ENCODE measurements around the gene NCAM1. TPM values are rescaled to one million over a fixed set of nuclear protein-coding genes. Genes with fewer than 3 reads are reported as not detected.
"Not testable (repeated sequence)": the region's sequence is repeated elsewhere in the genome, so short reads cannot be mapped to it uniquely, and the experiment has no call there.

The NCAM1 gene
- 32.2 TPM for polyA plus RNA-seq (2013, experiment 1 of 2)
- polyA plus RNA-seq (2013, experiment 2 of 2) = 29.0 TPM

- H3K4me1 ChIP-seq (ENCODE audit: control insufficient read depth, insufficient read depth, low read length, poor library complexity, severe bottlenecking) = peaks cover 16% of the 10 kb centered on the region
- H3K9me3 ChIP-seq (ENCODE audit: control insufficient read depth, low read length) = no peaks in the 10 kb centered on the region
- 0% methylated on average over 12 to 27 of the region's 28 CpGs for WGBS, 2 experiments (ENCODE audit: insufficient coverage in 2 of 2)
- peak within 1 kb of the TSS; percentile 52 for H3K4me3 ChIP-seq (ENCODE audit: extremely low read depth, insufficient read depth, low read length, poor library complexity, severe bottlenecking)
- H3K27ac ChIP-seq (ENCODE audit: low read depth, low read length, severe bottlenecking) = peak within 1 kb of the TSS; percentile 36
- no peaks in the 10 kb centered on the region for H3K36me3 ChIP-seq (ENCODE audit: control insufficient read depth, insufficient read depth, low read length)
Measured at GRCh38 chr11:112961146-112961668, at the start of gene NCAM1. Gene NCAM1, plus strand, starts transcription at chr11:112961420.

GRCh38 chr11:112922606-112923005 lies 38.6 kb upstream of the NCAM1 start:
- Histone ChIP-seq H3K9me3 (ENCODE audit: control insufficient read depth, low read length) (no peaks in the 10 kb centered on the region), H3K36me3 (ENCODE audit: control insufficient read depth, insufficient read depth, low read length) (no peaks in the 10 kb centered on the region), H3K4me1 (ENCODE audit: control insufficient read depth, insufficient read depth, low read length, poor library complexity, severe bottlenecking) (peaks cover 1% of the 10 kb centered on the region), H3K27ac (ENCODE audit: low read depth, low read length, severe bottlenecking) (no peak overlapping the region), H3K4me3 (ENCODE audit: extremely low read depth, insufficient read depth, low read length, poor library complexity, severe bottlenecking) (no peak overlapping the region)
- WGBS, 2 experiments (ENCODE audit: insufficient coverage in 2 of 2) = 70% methylated on average over 1 of the region's 2 CpGs; no CpG with 5 or more reads in 1 of the 2 experiments

- not testable (repeated sequence) for H3K4me1 ChIP-seq (ENCODE audit: control insufficient read depth, insufficient read depth, low read length, poor library complexity, severe bottlenecking); H3K9me3 ChIP-seq (ENCODE audit: control insufficient read depth, low read length); H3K36me3 ChIP-seq (ENCODE audit: control insufficient read depth, insufficient read depth, low read length); H3K4me3 ChIP-seq (ENCODE audit: extremely low read depth, insufficient read depth, low read length, poor library complexity, severe bottlenecking); H3K27ac ChIP-seq (ENCODE audit: low read depth, low read length, severe bottlenecking)
- WGBS, 2 experiments (ENCODE audit: insufficient coverage in 2 of 2) = 83 to 100% methylated on average over 1 to 2 of the region's 6 CpGs
Measured at GRCh38 chr11:112924836-112925235, 36.4 kb upstream of the NCAM1 start.

- 87 to 89% methylated on average over 7 to 10 of the region's 10 CpGs for WGBS, 2 experiments (ENCODE audit: insufficient coverage in 2 of 2)
- no peaks in the 10 kb centered on the region for H3K36me3 ChIP-seq (ENCODE audit: control insufficient read depth, insufficient read depth, low read length)
- peaks cover 6% of the 10 kb centered on the region for H3K4me1 ChIP-seq (ENCODE audit: control insufficient read depth, insufficient read depth, low read length, poor library complexity, severe bottlenecking)
- no peaks in the 10 kb centered on the region for H3K9me3 ChIP-seq (ENCODE audit: control insufficient read depth, low read length)
- no peak overlapping the region for H3K27ac ChIP-seq (ENCODE audit: low read depth, low read length, severe bottlenecking)
- no peak overlapping the region for H3K4me3 ChIP-seq (ENCODE audit: extremely low read depth, insufficient read depth, low read length, poor library complexity, severe bottlenecking)
Measured at GRCh38 chr11:112925516-112926310, 35.5 kb upstream of the NCAM1 start.

- Histone ChIP-seq H3K36me3 (ENCODE audit: control insufficient read depth, insufficient read depth, low read length) (no peaks in the 10 kb centered on the region), H3K27ac (ENCODE audit: low read depth, low read length, severe bottlenecking) (no peak overlapping the region), H3K4me3 (ENCODE audit: extremely low read depth, insufficient read depth, low read length, poor library complexity, severe bottlenecking) (no peak overlapping the region), H3K4me1 (ENCODE audit: control insufficient read depth, insufficient read depth, low read length, poor library complexity, severe bottlenecking) (peaks cover 6% of the 10 kb centered on the region), H3K9me3 (ENCODE audit: control insufficient read depth, low read length) (no peaks in the 10 kb centered on the region)
- 71 to 78% methylated on average over 1 of the region's 3 CpGs for WGBS, 2 experiments (ENCODE audit: insufficient coverage in 2 of 2)
Measured at GRCh38 chr11:112928136-112928535, 33.1 kb upstream of the NCAM1 start.

- WGBS, 2 experiments (ENCODE audit: insufficient coverage in 2 of 2) = 82 to 86% methylated on average over 2 to 3 of the region's 4 CpGs
- H3K36me3 ChIP-seq (ENCODE audit: control insufficient read depth, insufficient read depth, low read length) = no peaks in the 10 kb centered on the region
- no peaks in the 10 kb centered on the region for H3K9me3 ChIP-seq (ENCODE audit: control insufficient read depth, low read length)
- H3K4me1 ChIP-seq (ENCODE audit: control insufficient read depth, insufficient read depth, low read length, poor library complexity, severe bottlenecking) = peaks cover 6% of the 10 kb centered on the region
- H3K27ac ChIP-seq (ENCODE audit: low read depth, low read length, severe bottlenecking) = no peak overlapping the region
- no peak overlapping the region for H3K4me3 ChIP-seq (ENCODE audit: extremely low read depth, insufficient read depth, low read length, poor library complexity, severe bottlenecking)
Measured at GRCh38 chr11:112929432-112929831, 31.8 kb upstream of the NCAM1 start.

GRCh38 chr11:112931703-112932102 lies 29.5 kb upstream of the NCAM1 start:
- H3K36me3 ChIP-seq (ENCODE audit: control insufficient read depth, insufficient read depth, low read length) = no peaks in the 10 kb centered on the region
- H3K4me3 ChIP-seq (ENCODE audit: extremely low read depth, insufficient read depth, low read length, poor library complexity, severe bottlenecking) = no peak overlapping the region
- H3K4me1 ChIP-seq (ENCODE audit: control insufficient read depth, insufficient read depth, low read length, poor library complexity, severe bottlenecking) = peaks cover 6% of the 10 kb centered on the region
- WGBS, 2 experiments (ENCODE audit: insufficient coverage in 2 of 2) = 84 to 89% methylated on average over 4 of the region's 4 CpGs
- H3K27ac ChIP-seq (ENCODE audit: low read depth, low read length, severe bottlenecking) = no peak overlapping the region
- H3K9me3 ChIP-seq (ENCODE audit: control insufficient read depth, low read length) = no peaks in the 10 kb centered on the region

- Histone ChIP-seq H3K27ac (ENCODE audit: low read depth, low read length, severe bottlenecking) (no peak overlapping the region), H3K36me3 (ENCODE audit: control insufficient read depth, insufficient read depth, low read length) (no peaks in the 10 kb centered on the region), H3K4me1 (ENCODE audit: control insufficient read depth, insufficient read depth, low read length, poor library complexity, severe bottlenecking) (peaks cover 4% of the 10 kb centered on the region), H3K4me3 (ENCODE audit: extremely low read depth, insufficient read depth, low read length, poor library complexity, severe bottlenecking) (no peak overlapping the region), H3K9me3 (ENCODE audit: control insufficient read depth, low read length) (no peaks in the 10 kb centered on the region)
- 100% methylated on average over 3 of the region's 4 CpGs; no CpG with 5 or more reads in 1 of the 2 experiments for WGBS, 2 experiments (ENCODE audit: insufficient coverage in 2 of 2)
Measured at GRCh38 chr11:112932593-112932992, 28.6 kb upstream of the NCAM1 start.

- H3K4me3 ChIP-seq (ENCODE audit: extremely low read depth, insufficient read depth, low read length, poor library complexity, severe bottlenecking) = no peak overlapping the region
- 58 to 66% methylated on average over 2 to 3 of the region's 3 CpGs for WGBS, 2 experiments (ENCODE audit: insufficient coverage in 2 of 2)
- no peaks in the 10 kb centered on the region for H3K36me3 ChIP-seq (ENCODE audit: control insufficient read depth, insufficient read depth, low read length)
- no peaks in the 10 kb centered on the region for H3K9me3 ChIP-seq (ENCODE audit: control insufficient read depth, low read length)
- H3K27ac ChIP-seq (ENCODE audit: low read depth, low read length, severe bottlenecking) = no peak overlapping the region
- no peaks in the 10 kb centered on the region for H3K4me1 ChIP-seq (ENCODE audit: control insufficient read depth, insufficient read depth, low read length, poor library complexity, severe bottlenecking)
Measured at GRCh38 chr11:112933970-112934369, 27.2 kb upstream of the NCAM1 start.

- Histone ChIP-seq H3K36me3 (ENCODE audit: control insufficient read depth, insufficient read depth, low read length) (no peaks in the 10 kb centered on the region), H3K9me3 (ENCODE audit: control insufficient read depth, low read length) (no peaks in the 10 kb centered on the region), H3K27ac (ENCODE audit: low read depth, low read length, severe bottlenecking) (no peak overlapping the region), H3K4me3 (ENCODE audit: extremely low read depth, insufficient read depth, low read length, poor library complexity, severe bottlenecking) (no peak overlapping the region), H3K4me1 (ENCODE audit: control insufficient read depth, insufficient read depth, low read length, poor library complexity, severe bottlenecking) (no peaks in the 10 kb centered on the region)
- WGBS, 2 experiments (ENCODE audit: insufficient coverage in 2 of 2) = 100% methylated on average over 1 of the region's 2 CpGs; no CpG with 5 or more reads in 1 of the 2 experiments
Measured at GRCh38 chr11:112941104-112941503, 20.1 kb upstream of the NCAM1 start.
